BLaER1 (cell line): ENCODE results near the gene MAGI1.

Experiments used
- H3K27ac ChIP-seq: shearing (Covaris generic); formaldehyde crosslinking; 2 replicates; pipeline ENCODE4 v1.8.1; 2022
- H3K27me3 ChIP-seq: shearing (Covaris generic); formaldehyde crosslinking; 2 replicates; pipeline ENCODE4 v1.8.1; 2022
- H3K36me3 ChIP-seq: shearing (Covaris generic); formaldehyde crosslinking; 2 replicates; pipeline ENCODE4 v1.8.1; 2022
- H3K4me1 ChIP-seq: shearing (Covaris generic); formaldehyde crosslinking; 2 replicates; pipeline ENCODE4 v1.8.1; 2022
- H3K4me2 ChIP-seq: shearing (Covaris generic); formaldehyde crosslinking; 2 replicates; pipeline ENCODE4 v1.8.1; 2022
- H3K4me3 ChIP-seq: shearing (Covaris generic); formaldehyde crosslinking; 2 replicates; pipeline ENCODE4 v1.8.1; 2022
- H3K9ac ChIP-seq: shearing (Covaris generic); formaldehyde crosslinking; 2 replicates; pipeline ENCODE4 v1.8.1; 2022
- H3K9me3 ChIP-seq: shearing (Covaris generic); formaldehyde crosslinking; 2 replicates; pipeline ENCODE4 v1.8.1; 2022
- H4K20me1 ChIP-seq: shearing (Covaris generic); formaldehyde crosslinking; 2 replicates; pipeline ENCODE4 v1.8.1; 2022
- Cebpa-rat ChIP-seq: shearing (Covaris generic); IDR thresholded peaks from 2 replicates; pipeline ENCODE4 v1.8.1; 2022

Gene MAGI1

DNA sequence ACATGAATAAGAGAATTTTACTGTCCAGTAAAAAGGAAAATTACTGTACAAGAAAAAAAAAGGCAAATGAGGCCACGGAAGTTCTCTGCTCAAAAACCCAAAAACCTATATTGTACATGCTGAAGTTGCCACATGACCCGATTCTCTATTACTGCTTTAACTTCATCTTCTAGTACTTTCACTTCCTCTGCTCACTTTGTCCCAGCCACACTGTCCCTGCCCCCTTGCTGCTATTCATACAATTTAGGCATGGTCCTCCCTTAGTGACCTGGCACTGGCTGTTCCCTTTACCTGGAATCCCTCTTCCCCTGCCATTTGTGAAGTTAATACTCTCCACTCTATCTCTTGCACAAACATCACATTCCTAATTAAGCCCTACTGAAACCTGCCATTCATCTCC is 457.4 kb downstream of the MAGI1 start:
- TF ChIP-seq Cebpa-rat, result no peak
- Histone ChIP-seq H3K27ac (no peak overlapping the region), H3K4me1 (peaks cover 17% of the 10 kb centered on the region), H3K4me2 (peak overlapping the region; percentile 22; the same call in 1 of the 2 replicates), H3K9me3 (peaks cover 19% of the 10 kb centered on the region), H3K27me3 (no peaks in the 10 kb centered on the region), H3K36me3 (no peaks in the 10 kb centered on the region), H3K9ac (no peak overlapping the region), H4K20me1 (no peaks in the 10 kb centered on the region), H3K4me3 (no peak overlapping the region)

DNA sequence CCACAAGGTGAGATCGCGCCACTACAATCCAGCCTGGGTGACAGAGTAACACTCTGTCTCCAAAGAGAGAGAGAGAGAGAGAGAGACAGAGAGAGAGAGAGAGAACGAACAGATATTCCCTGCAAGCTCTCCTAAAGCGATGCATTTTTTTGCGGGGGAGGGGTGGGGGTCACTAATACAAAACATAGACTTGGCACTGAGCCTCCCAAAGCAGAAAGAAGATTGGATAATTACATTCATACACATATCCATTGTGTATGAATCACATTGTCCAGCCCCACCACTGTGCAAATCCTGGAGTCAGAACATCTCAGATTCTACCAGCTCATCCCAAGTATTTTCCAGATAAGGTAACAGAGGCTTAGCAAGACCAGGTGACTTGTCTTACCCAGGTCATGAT is 459.9 kb downstream of the MAGI1 start:
- Histone ChIP-seq H3K27me3 (no peaks in the 10 kb centered on the region), H3K4me1 (peaks cover 11% of the 10 kb centered on the region), H3K9ac (no peak overlapping the region), H3K4me2 (no peak overlapping the region), H3K9me3 (peaks cover 23% of the 10 kb centered on the region), H3K4me3 (no peak overlapping the region), H4K20me1 (no peaks in the 10 kb centered on the region), H3K36me3 (no peaks in the 10 kb centered on the region), H3K27ac (no peak overlapping the region)
- TF ChIP-seq Cebpa-rat, result no peak

DNA sequence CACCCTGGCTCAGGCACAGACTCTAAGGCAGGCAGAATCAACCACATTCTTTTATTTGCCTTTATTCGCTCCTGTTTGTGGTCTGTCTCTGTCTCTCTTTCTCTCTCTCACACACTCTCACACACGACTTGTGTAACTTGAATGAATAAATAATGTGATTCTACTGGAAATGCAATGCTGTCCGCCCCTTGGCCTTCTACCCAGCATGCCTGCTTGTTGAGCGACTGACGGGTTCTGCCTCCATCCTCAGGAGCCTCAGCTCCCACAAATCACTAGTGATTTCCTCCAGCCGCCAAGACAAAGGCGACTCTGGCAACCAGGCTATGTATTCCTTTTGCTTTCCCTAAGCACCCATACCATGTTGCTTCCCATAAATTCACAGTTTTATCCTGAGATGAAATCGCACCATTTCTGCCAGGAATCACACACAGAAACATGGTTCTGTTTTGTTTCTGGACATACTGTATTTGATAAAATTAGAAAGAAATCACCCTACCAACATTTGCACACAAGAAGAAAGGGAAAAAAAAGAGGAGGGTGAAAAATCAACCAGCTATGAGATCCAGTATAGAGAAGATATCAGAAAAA is 460.8 kb downstream of the MAGI1 start:
- peaks cover 11% of the 10 kb centered on the region for H3K4me1 ChIP-seq
- peaks cover 28% of the 10 kb centered on the region for H3K9me3 ChIP-seq
- no peak overlapping the region for H3K4me2 ChIP-seq
- H4K20me1 ChIP-seq, result no peaks in the 10 kb centered on the region
- H3K36me3 ChIP-seq, result no peaks in the 10 kb centered on the region
- no peak for TF ChIP-seq Cebpa-rat
- H3K4me3 ChIP-seq, result no peak overlapping the region
- H3K27ac ChIP-seq, result no peak overlapping the region
- no peaks in the 10 kb centered on the region for H3K27me3 ChIP-seq
- H3K9ac ChIP-seq, result no peak overlapping the region

DNA sequence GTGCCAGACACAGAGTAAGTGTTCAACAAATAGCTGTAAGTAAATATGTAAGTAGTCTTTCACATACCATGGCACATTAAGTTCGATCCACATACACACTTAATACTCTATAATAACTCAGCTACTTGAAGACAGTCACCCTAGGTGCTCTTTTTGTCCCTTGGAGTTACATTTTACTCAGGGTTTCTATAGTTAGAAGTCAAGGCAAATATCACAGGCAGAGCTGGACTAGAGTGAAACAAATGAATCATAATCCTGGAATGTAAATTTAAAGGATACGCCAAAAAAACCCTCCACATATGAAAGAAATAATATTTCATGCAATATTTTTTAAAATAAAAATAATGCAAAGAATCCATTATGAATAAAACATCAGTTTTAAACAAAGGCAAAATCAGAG is 461.8 kb downstream of the MAGI1 start:
- no peak overlapping the region for H3K27ac ChIP-seq
- TF ChIP-seq Cebpa-rat, result no peak
- peaks cover 11% of the 10 kb centered on the region for H3K4me1 ChIP-seq
- no peaks in the 10 kb centered on the region for H4K20me1 ChIP-seq
- H3K4me3 ChIP-seq, result no peak overlapping the region
- H3K9me3 ChIP-seq, result peaks cover 28% of the 10 kb centered on the region
- no peaks in the 10 kb centered on the region for H3K27me3 ChIP-seq
- H3K4me2 ChIP-seq, result no peak overlapping the region
- no peaks in the 10 kb centered on the region for H3K36me3 ChIP-seq
- H3K9ac ChIP-seq, result no peak overlapping the region

DNA sequence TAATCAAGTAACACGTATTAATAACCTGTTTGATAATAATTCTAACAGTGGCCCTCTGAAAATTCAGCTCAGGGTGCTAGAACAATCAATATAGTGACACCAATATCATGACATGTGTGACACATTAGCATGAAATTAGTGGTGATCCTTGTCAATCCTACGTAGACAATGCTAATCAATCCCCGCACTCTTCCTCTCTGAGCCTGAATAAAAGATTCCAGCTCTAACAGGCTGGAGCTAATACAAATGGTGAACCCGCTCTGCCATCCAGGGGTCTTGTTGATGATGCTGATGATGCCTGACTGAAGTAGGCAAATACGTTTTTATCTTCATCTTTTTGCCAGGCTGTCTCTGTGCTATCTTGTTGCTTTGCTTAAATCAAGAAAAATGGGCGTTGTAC is 462.5 kb downstream of the MAGI1 start:
- Histone ChIP-seq H3K4me3 (no peak overlapping the region), H3K27ac (no peak overlapping the region), H3K9me3 (peaks cover 28% of the 10 kb centered on the region), H3K27me3 (no peaks in the 10 kb centered on the region), H4K20me1 (no peaks in the 10 kb centered on the region), H3K9ac (no peak overlapping the region), H3K4me1 (peaks cover 6% of the 10 kb centered on the region), H3K36me3 (no peaks in the 10 kb centered on the region), H3K4me2 (no peak overlapping the region)
- TF ChIP-seq Cebpa-rat, result no peak

DNA sequence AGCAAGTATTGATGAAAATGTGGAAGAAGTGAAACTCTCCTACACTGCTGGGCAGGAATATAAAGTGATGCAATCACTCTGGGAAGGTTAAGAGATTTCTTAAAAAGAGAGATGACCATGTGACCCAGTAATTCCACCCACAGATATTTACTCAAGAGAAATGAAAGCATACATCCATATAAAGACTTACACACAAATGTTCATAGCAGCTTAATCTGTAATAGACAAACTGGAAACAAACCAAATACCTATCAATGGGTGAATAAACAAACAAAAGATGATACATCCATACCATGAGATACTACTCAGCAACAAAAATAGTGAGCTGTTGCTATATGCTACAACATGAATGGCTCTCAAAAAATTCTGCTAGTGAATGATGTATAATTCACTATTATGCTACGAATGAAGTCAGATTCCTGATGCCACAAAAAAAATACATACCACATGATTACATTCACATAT is 463.3 kb downstream of the MAGI1 start:
- Histone ChIP-seq H3K9me3 (peaks cover 28% of the 10 kb centered on the region), H4K20me1 (no peaks in the 10 kb centered on the region), H3K4me1 (no peaks in the 10 kb centered on the region), H3K4me2 (no peak overlapping the region), H3K4me3 (no peak overlapping the region), H3K27ac (no peak overlapping the region), H3K9ac (no peak overlapping the region), H3K36me3 (no peaks in the 10 kb centered on the region), H3K27me3 (no peaks in the 10 kb centered on the region)
- no peak for TF ChIP-seq Cebpa-rat

DNA sequence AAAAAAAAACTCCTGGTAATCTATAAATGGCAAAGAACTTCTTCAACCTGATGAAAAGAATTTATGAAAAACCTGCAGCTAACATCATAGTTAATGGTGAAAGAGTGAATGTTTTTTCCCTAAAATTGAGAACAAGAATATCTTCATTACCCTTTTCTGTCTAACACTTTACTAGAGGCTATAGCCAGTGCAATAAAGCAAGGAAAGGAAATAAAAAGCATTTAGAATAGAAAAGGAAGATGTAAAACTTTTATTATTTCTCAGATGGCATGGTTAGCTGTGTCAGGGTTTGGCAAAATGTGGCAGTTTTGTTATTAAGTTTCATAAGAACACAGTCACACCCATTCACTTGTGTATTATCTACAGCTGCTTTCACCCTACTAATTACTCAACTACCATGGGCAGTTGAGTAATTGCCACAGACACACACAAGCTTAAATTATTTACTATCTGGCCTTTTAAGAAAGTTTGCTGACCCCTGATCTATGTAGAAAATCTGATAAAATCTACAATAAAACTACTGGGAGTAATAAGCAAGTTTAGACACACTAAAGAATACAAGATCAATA is 465.1 kb downstream of the MAGI1 start:
- no peak overlapping the region for H3K4me3 ChIP-seq
- H4K20me1 ChIP-seq, result no peaks in the 10 kb centered on the region
- peaks cover 19% of the 10 kb centered on the region for H3K9me3 ChIP-seq
- no peak overlapping the region for H3K27ac ChIP-seq
- no peak for TF ChIP-seq Cebpa-rat
- H3K4me1 ChIP-seq, result no peaks in the 10 kb centered on the region
- no peaks in the 10 kb centered on the region for H3K36me3 ChIP-seq
- no peak overlapping the region for H3K9ac ChIP-seq
- H3K4me2 ChIP-seq, result no peak overlapping the region
- H3K27me3 ChIP-seq, result no peaks in the 10 kb centered on the region

DNA sequence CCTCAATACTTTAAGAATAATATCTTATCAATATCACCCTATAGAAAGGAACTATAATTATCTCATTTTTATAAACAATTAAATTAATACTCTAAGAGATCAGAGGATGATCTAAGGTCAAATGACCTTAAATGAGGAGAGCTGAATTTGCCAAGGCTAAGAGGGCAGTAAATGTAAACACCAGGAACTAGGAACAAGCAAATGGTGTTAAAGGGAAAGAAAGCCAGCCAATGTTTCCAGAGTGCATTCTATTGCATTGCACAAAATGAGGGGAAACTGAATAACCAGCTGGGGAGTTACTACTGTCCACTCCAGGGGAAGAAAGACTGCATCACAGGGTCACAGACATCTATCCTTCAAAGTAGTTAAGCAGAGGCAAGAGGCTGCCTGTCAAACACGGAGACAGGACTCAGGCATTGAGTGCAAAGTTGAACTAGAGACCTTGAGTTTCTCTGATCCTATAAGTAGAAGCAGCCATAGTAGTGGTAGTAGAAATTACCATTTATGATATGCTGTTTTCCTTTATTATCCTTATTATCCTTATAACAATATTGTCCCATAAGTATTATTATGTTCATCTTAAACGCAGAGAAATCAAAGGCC is 466.4 kb downstream of the MAGI1 start:
- H3K9ac ChIP-seq, result no peak overlapping the region
- no peaks in the 10 kb centered on the region for H3K36me3 ChIP-seq
- H3K4me1 ChIP-seq, result peaks cover 11% of the 10 kb centered on the region
- no peak for TF ChIP-seq Cebpa-rat
- H3K4me2 ChIP-seq, result no peak overlapping the region
- H3K27ac ChIP-seq, result no peak overlapping the region
- no peaks in the 10 kb centered on the region for H4K20me1 ChIP-seq
- H3K4me3 ChIP-seq, result no peak overlapping the region
- no peaks in the 10 kb centered on the region for H3K27me3 ChIP-seq
- H3K9me3 ChIP-seq, result peaks cover 9% of the 10 kb centered on the region; the same call in 1 of the 2 replicates

DNA sequence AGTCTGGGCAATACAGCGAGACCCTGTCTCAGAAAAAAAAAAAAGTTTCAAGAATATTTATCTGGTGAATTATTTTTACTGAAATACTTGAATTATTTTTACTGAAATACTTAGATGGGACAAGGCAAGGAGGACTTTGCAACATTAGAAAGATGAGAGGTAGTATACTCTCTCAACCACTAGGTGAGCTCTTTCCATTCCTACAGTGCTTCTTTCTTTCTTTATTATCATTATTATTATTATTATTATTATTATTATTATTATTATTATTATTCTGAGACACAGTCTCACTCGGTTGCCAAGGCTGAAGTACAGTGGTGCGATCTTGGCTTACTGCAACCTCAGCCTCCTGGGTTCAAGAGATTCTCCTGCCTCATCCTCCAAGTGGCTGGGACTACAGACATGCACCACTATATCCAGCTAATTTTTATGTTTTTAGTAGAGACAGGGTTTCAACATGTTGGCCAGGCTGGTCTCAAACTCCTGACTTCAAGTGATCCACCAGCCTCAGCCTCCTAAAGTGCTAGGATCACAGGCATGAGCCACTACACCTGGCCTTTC is 468.8 kb downstream of the MAGI1 start:
- H3K9ac ChIP-seq, result no peak overlapping the region

DNA sequence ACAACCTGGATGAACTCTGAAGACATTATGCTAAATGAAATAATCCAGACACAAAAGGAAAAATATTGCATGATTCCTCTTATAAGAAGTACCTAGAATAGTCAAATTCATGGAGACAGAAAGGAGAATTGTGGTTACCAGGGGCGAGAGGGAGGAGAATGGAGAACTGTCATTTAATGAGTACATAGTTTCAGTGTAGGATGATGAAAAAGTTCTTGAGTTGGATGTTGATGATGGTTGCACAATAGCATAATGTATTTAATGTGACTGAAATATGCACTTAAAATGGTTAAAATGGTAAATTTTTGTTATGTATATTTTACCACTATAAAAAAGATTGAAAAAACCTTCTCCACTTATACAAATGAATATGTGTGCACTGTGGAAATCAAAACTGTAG is 469.6 kb downstream of the MAGI1 start:
- TF ChIP-seq Cebpa-rat, result no peak
- no peak overlapping the region for H3K27ac ChIP-seq
- peaks cover 5% of the 10 kb centered on the region; the same call in 1 of the 2 replicates for H3K9me3 ChIP-seq
- no peak overlapping the region for H3K4me3 ChIP-seq
- H3K27me3 ChIP-seq, result no peaks in the 10 kb centered on the region
- H3K36me3 ChIP-seq, result no peaks in the 10 kb centered on the region
- H4K20me1 ChIP-seq, result no peaks in the 10 kb centered on the region
- no peak overlapping the region for H3K9ac ChIP-seq
- H3K4me2 ChIP-seq, result no peak overlapping the region
- H3K4me1 ChIP-seq, result peaks cover 43% of the 10 kb centered on the region

More for the DNA sequence above, 468.8 kb downstream of the MAGI1 start:
- Histone ChIP-seq H3K27me3 (no peaks in the 10 kb centered on the region), H3K4me2 (no peak overlapping the region), H3K36me3 (no peaks in the 10 kb centered on the region), H3K4me1 (peaks cover 35% of the 10 kb centered on the region), H3K4me3 (no peak overlapping the region), H3K9me3 (peaks cover 5% of the 10 kb centered on the region; the same call in 1 of the 2 replicates), H4K20me1 (no peaks in the 10 kb centered on the region), H3K27ac (no peak overlapping the region)
- TF ChIP-seq Cebpa-rat, result no peak
